H1 (cell line): ENCODE data around the gene ZNF618. TPM values are rescaled to one million over a fixed set of nuclear protein-coding genes. Genes with fewer than 3 reads are reported as not detected.

Source experiments
- CTCF ChIA-PET: fragments of 300-600 bp; sonication (Branson Sonifier 250); formaldehyde crosslinking; loops from one replicate; lab custom pipeline; 2021; ENCODE audit not compliant: partially characterized antibody; lab: Charles Lee
- POLR2A ChIA-PET: fragments of 300-600 bp; sonication (Branson Sonifier 250); formaldehyde crosslinking; loops from one replicate; lab custom pipeline; 2021; ENCODE audit warnings: inconsistent platforms; ENCODE audit not compliant: partially characterized antibody; lab: Charles Lee
- DNase-seq, 2 experiments: peaks; one replicate each; pipeline versions ENCODE4 v3.0.0 to v3.0.0-alpha.2; 2010 to 2022; ENCODE audit warnings: low spot score in 2 of 2, low read depth in 1 of 2, mixed read lengths in 1 of 2
- FAIRE-seq: peaks from 2 replicates; lab custom pipeline; 2011; peaks lifted over from hg19 to GRCh38; lab: Jason Lieb, UNC
- H2AFZ ChIP-seq: 2 replicates; pipeline ENCODE4 v1.8.1; 2012; ENCODE audit warnings: low read length, inconsistent platforms
- H2AK5ac ChIP-seq: 2 replicates; pipeline ENCODE4 v1.6.1; 2013; ENCODE audit warnings: low read depth, low read length
- H2BK120ac ChIP-seq: replicated peaks from 2 replicates; pipeline ENCODE3; 2013; ENCODE audit warnings: low read depth, low read length, inconsistent platforms
- H2BK12ac ChIP-seq: 2 replicates; pipeline ENCODE4 v1.6.1; 2013; ENCODE audit warnings: low read depth, low read length
- H2BK15ac ChIP-seq: 2 replicates; pipeline ENCODE4 v1.6.1; 2013; ENCODE audit warnings: low read length
- H2BK20ac ChIP-seq: 2 replicates; pipeline ENCODE4 v1.6.1; 2013; ENCODE audit warnings: low read length
- H2BK5ac ChIP-seq: 2 replicates; pipeline ENCODE4 v1.6.1; 2013; ENCODE audit warnings: low read depth, low read length
- H3K14ac ChIP-seq: 2 replicates; pipeline ENCODE4 v1.6.1; 2013; ENCODE audit warnings: inconsistent platforms; ENCODE audit not compliant: insufficient read length
- H3K18ac ChIP-seq: 2 replicates; pipeline ENCODE4 v1.6.1; 2013; ENCODE audit warnings: low read length; ENCODE audit errors: extremely low read depth
- H3K23ac ChIP-seq: 2 replicates; pipeline ENCODE4 v1.6.1; 2013; ENCODE audit warnings: inconsistent platforms; ENCODE audit not compliant: insufficient read length
- H3K23me2 ChIP-seq: 2 replicates; pipeline ENCODE4 v1.6.1; 2013; ENCODE audit warnings: low read depth, low read length
- H3K27ac ChIP-seq: 2 replicates; pipeline ENCODE4 v1.6.1; 2011; ENCODE audit warnings: low read depth, low read length, inconsistent platforms
- H3K27me3 ChIP-seq, 4 experiments: replicated peaks in 1 of 4; 1 replicate in 1 of 4; 2 replicates in 3 of 4; pipeline versions ENCODE4 v1.6.1 to v1.8.1; 2011 to 2013; ENCODE audit warnings: low read length in 3 of 4, mild to moderate bottlenecking in 3 of 4, inconsistent platforms in 2 of 4, mixed read lengths in 2 of 4, moderate library complexity in 1 of 4; ENCODE audit not compliant: control insufficient read depth in 3 of 4, insufficient read depth in 3 of 4; ENCODE audit errors: extremely low read depth in 1 of 4
- H3K36me3 ChIP-seq, 4 experiments: 2 replicates each; pipeline versions ENCODE4 v1.6.1 to v1.8.1; 2011 to 2013; ENCODE audit warnings: mild to moderate bottlenecking in 4 of 4, low read length in 3 of 4, moderate library complexity in 2 of 4, control low read depth in 1 of 4, inconsistent platforms in 1 of 4; ENCODE audit not compliant: insufficient read depth in 4 of 4, control insufficient read depth in 2 of 4
- H3K4ac ChIP-seq: replicated peaks from 2 replicates; pipeline ENCODE3; 2013; ENCODE audit warnings: low read length, low read depth, mixed read lengths, inconsistent platforms; ENCODE audit not compliant: insufficient read length
- H3K4me1 ChIP-seq, 4 experiments: replicated peaks in 1 of 4; 1 replicate in 1 of 4; 2 replicates in 3 of 4; pipeline versions ENCODE4 v1.6.1 to v1.8.1; 2011 to 2013; ENCODE audit warnings: low read length in 3 of 4, inconsistent platforms in 2 of 4, mixed read lengths in 1 of 4; ENCODE audit not compliant: insufficient read depth in 4 of 4, control insufficient read depth in 3 of 4
- H3K4me2 ChIP-seq, 2 experiments: 2 replicates each; pipeline versions ENCODE4 v1.6.1 to v1.8.1; 2011 to 2013; ENCODE audit warnings: low read depth in 2 of 2, low read length in 2 of 2, control low read depth in 1 of 2, inconsistent platforms in 1 of 2, mild to moderate bottlenecking in 1 of 2; ENCODE audit not compliant: insufficient read depth in 1 of 2
- H3K4me3 ChIP-seq, 4 experiments: fragments of 200-600, 300-600 bp in 1 of 4; sonication (generic), shearing (Covaris generic), sonication (Bioruptor Twin) in 1 of 4; 2 replicates each; pipeline versions ENCODE4 v1.5.1 to v1.8.1; 2011 to 2016; ENCODE audit warnings: low read length in 4 of 4, low read depth in 3 of 4, control low read depth in 2 of 4, inconsistent platforms in 2 of 4, mild to moderate bottlenecking in 2 of 4, mixed read lengths in 1 of 4, moderate library complexity in 1 of 4; ENCODE audit not compliant: insufficient read depth in 2 of 4; ENCODE audit errors: extremely low read depth in 1 of 4
- H3K56ac ChIP-seq: replicated peaks from 2 replicates; pipeline ENCODE3; 2013; ENCODE audit warnings: low read depth, mild to moderate bottlenecking, mixed read lengths, low read length, inconsistent platforms; ENCODE audit not compliant: insufficient read length
- H3K79me1 ChIP-seq: 2 replicates; pipeline ENCODE4 v1.6.1; 2013; ENCODE audit warnings: low read depth, low read length, control low read depth
- H3K79me2 ChIP-seq, 2 experiments: 2 replicates each; pipeline versions ENCODE4 v1.6.1 to v1.8.1; 2012 to 2013; ENCODE audit warnings: low read length in 2 of 2, mild to moderate bottlenecking in 2 of 2, inconsistent platforms in 1 of 2; ENCODE audit not compliant: insufficient read depth in 2 of 2, control insufficient read depth in 1 of 2
- H3K9ac ChIP-seq, 4 experiments: replicated peaks in 1 of 4; 1 replicate in 1 of 4; 2 replicates in 3 of 4; pipeline versions ENCODE4 v1.6.1 to v1.8.1; 2011 to 2013; ENCODE audit warnings: low read depth in 3 of 4, low read length in 3 of 4, control low read depth in 2 of 4, mild to moderate bottlenecking in 2 of 4, moderate library complexity in 2 of 4, inconsistent platforms in 1 of 4; ENCODE audit errors: extremely low read depth in 1 of 4
- H3K9me3 ChIP-seq, 2 experiments: 2 replicates each; pipeline versions ENCODE4 v1.6.1 to v1.8.1; 2012 to 2013; ENCODE audit warnings: mild to moderate bottlenecking in 2 of 2, moderate library complexity in 2 of 2, control low read depth in 1 of 2, inconsistent platforms in 1 of 2, low read depth in 1 of 2, low read length in 1 of 2, mixed read lengths in 1 of 2; ENCODE audit not compliant: insufficient read depth in 2 of 2
- H4K20me1 ChIP-seq, 2 experiments: replicated peaks in 1 of 2; 2 replicates each; pipeline versions ENCODE3 to v1.8.1; 2011 to 2013; ENCODE audit warnings: inconsistent platforms in 2 of 2, low read length in 2 of 2, mild to moderate bottlenecking in 1 of 2; ENCODE audit not compliant: insufficient read depth in 2 of 2, control insufficient read depth in 1 of 2
- H4K5ac ChIP-seq: 2 replicates; pipeline ENCODE4 v1.6.1; 2013; ENCODE audit warnings: low read length, low read depth, mixed read lengths, inconsistent platforms; ENCODE audit not compliant: insufficient read length
- H4K8ac ChIP-seq: 2 replicates; pipeline ENCODE4 v1.8.0; 2013; ENCODE audit warnings: mild to moderate bottlenecking, moderate library complexity, low read length, inconsistent platforms; ENCODE audit not compliant: insufficient read depth; ENCODE audit errors: extremely low read depth
- H4K91ac ChIP-seq: replicated peaks from 2 replicates; pipeline ENCODE3; 2013; ENCODE audit warnings: low read length, mixed read lengths, inconsistent platforms; ENCODE audit not compliant: insufficient read length
- ASH2L ChIP-seq: fragments of 200-600, 300-600 bp; sonication (generic); IDR thresholded peaks from one replicate; pipeline ENCODE4 v1.7.1; 2017; ENCODE audit warnings: low read length
- CHD2 ChIP-seq: IDR thresholded peaks from 2 replicates; pipeline ENCODE4 v1.6.1; 2012; ENCODE audit warnings: low read length, improper control_type of control experiment
- CTCF ChIP-seq, 3 experiments: IDR thresholded peaks; 1 replicate in 2 of 3; 2 replicates in 1 of 3; pipeline versions ENCODE4 v1.5.1 to v1.6.1; 2011; ENCODE audit warnings: low read length in 3 of 3, mild to moderate bottlenecking in 3 of 3, inconsistent platforms in 2 of 3, low read depth in 1 of 3, moderate library complexity in 1 of 3; ENCODE audit not compliant: insufficient read depth in 1 of 3; ENCODE audit errors: control extremely low read depth in 1 of 3
- FOSL1 ChIP-seq: IDR thresholded peaks from 2 replicates; pipeline ENCODE4 v1.6.1; 2011; ENCODE audit warnings: mild to moderate bottlenecking, low read depth, low read length, moderate library complexity; ENCODE audit not compliant: insufficient read depth
- MAX ChIP-seq: IDR thresholded peaks from 2 replicates; pipeline ENCODE4 v1.6.1; 2012; ENCODE audit warnings: inconsistent platforms
- NRF1 ChIP-seq: IDR thresholded peaks from 2 replicates; pipeline ENCODE4 v1.6.1; 2011; ENCODE audit warnings: mild to moderate bottlenecking, low read depth, low read length, improper control_type of control experiment
- RAD21 ChIP-seq, 2 experiments: IDR thresholded peaks in 1 of 2; conservative IDR thresholded peaks in 1 of 2; 2 replicates each; pipeline ENCODE4 v1.6.1; 2011; ENCODE audit warnings: low read depth in 2 of 2, low read length in 2 of 2, improper control_type of control experiment in 1 of 2, inconsistent platforms in 1 of 2, mild to moderate bottlenecking in 1 of 2, moderate library complexity in 1 of 2
- RFX5 ChIP-seq: IDR thresholded peaks from 2 replicates; pipeline ENCODE4 v1.6.1; 2011; ENCODE audit warnings: low read depth, low read length, improper control_type of control experiment, borderline replicate concordance
- SIN3A ChIP-seq, 2 experiments: IDR thresholded peaks in 1 of 2; conservative IDR thresholded peaks in 1 of 2; 2 replicates each; pipeline ENCODE4 v1.6.1; 2011 to 2012; ENCODE audit warnings: low read length in 2 of 2, improper control_type of control experiment in 1 of 2, low read depth in 1 of 2, mild to moderate bottlenecking in 1 of 2
- SP2 ChIP-seq: IDR thresholded peaks from 2 replicates; pipeline ENCODE4 v1.6.1; 2012; ENCODE audit warnings: mild to moderate bottlenecking, low read length, inconsistent platforms
- SP4 ChIP-seq: IDR thresholded peaks from 2 replicates; pipeline ENCODE4 v1.6.1; 2012; ENCODE audit warnings: low read length, inconsistent platforms
- WGBS, 2 experiments: shearing (Covaris generic) in 1 of 2; methylation state at CpG; one replicate each; pipeline versions ENCODE4 v1.1.6 to v1.1.7; 2013 to 2015; ENCODE audit warnings: low lambda C conversion rate in 2 of 2, mixed read lengths in 2 of 2, inconsistent platforms in 1 of 2, low coverage in 1 of 2, missing lambda C conversion rate in 1 of 2; ENCODE audit not compliant: insufficient replicate concordance in 2 of 2, insufficient coverage in 1 of 2, insufficient read length in 1 of 2; ENCODE audit errors: extremely low coverage in 1 of 2, missing lambda C conversion rate in 1 of 2; 5-methylcytosine and 5-hydroxymethylcytosine counted together
- polyA plus RNA-seq, 7 experiments: library from polyadenylated mRNA; depleted of rRNA in 3 of 7; stranded (reverse) in 5 of 7; unstranded in 2 of 7; fragments of >200 nt in 5 of 7; fragments of 200-250 nt in 2 of 7; gene quantifications; 1 replicate in 5 of 7; 2 replicates in 1 of 7; 4 replicates in 1 of 7; pipeline versions ENCODE4 v1.2.1 to v1.2.3, GENCODE V29; 2011 to 2013; ENCODE audit warnings: missing spikeins in 2 of 7, mixed read lengths in 2 of 7
- total RNA-seq: library from RNA; stranded (reverse); fragmentation: NEBNext Ultra II Directional; extraction: Animal tissue kit (Norgen Biotek cat#: 25700); gene quantifications from 2 replicates; pipeline ENCODE4 v1.2.1, GENCODE V29; 2021

ZNF618 gene
- total and polyA plus RNA-seq, 2 of the 8 experiments (the other 6 are each of a cell fraction or from before 2014, with no cell fraction given), result 9.6 to 28.5 TPM

DNA sequence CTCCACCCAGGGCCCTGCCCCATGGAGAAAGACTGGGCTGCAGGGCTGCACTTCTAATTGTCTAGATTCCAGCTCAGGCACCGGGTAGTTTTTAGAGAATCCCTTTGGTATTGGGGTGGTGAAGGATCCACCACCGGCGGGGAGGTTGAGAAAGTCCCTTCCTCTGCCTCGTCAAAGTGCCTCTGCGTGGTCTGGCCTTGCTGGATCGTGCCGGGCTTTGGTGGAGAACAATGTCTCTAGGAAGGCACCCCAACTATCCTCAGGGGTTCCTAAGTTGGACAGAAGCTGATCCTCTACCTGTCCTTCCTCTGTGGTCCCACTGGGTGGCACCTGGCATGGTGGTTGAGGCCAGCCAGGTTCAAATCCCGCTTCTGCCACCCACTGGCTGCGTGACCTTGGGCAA lies 209.3 kb downstream of the ZNF618 start:
- Histone ChIP-seq H3K23ac (no peak overlapping the region), H2BK120ac (no peak overlapping the region), H2BK12ac (no peak overlapping the region), H3K9ac (no peak overlapping the region), H3K27ac (no peak overlapping the region), H2BK5ac (no peak overlapping the region), H3K18ac (no peak overlapping the region), H3K4me2 (no peak overlapping the region), H3K14ac (no peak overlapping the region), H3K4ac (no peak overlapping the region), H3K79me1 (no peaks in the 10 kb centered on the region), H2BK15ac (no peak overlapping the region), H2AK5ac (no peak overlapping the region), H4K20me1 (peaks cover 0 to 1% of the 10 kb centered on the region in 2 experiments), H4K5ac (no peak overlapping the region), H3K4me3 (no peak overlapping the region), H3K27me3 (no peaks in the 10 kb centered on the region; a peak in 2 of 7 replicates), H2AFZ (no peak overlapping the region), H3K36me3 (no peaks in the 10 kb centered on the region), H3K23me2 (no peaks in the 10 kb centered on the region), H4K91ac (no peak overlapping the region), H3K4me1 (0 out of 7 replicates have a peak, but pooled peaks cover 0 to 2% (median 0%) of the 10 kb centered on the region in 4 experiments), H4K8ac (no peak overlapping the region), H3K9me3 (no peaks in the 10 kb centered on the region), H2BK20ac (no peak overlapping the region), H3K79me2 (no peaks in the 10 kb centered on the region), H3K56ac (no peak overlapping the region)
- ChIA-PET POLR2A (no interaction called here), CTCF (interaction anchor here (1.0 to 10.3 kb wide), 6 partner anchors 10 to 205 kb away, joined by 4 to 144 read pairs (median 62); partner anchors contain the start of gene KIF12)
- TF ChIP-seq RAD21 (IDR thresholded peaks at IDR 0.05 in 1 of 2, conservative IDR thresholded peaks at IDR 0.05 in 1 of 2; ENCODE audit: low read depth in 2 of 2, low read length in 2 of 2), result peak; percentile 5 to 15; a peak in 1 of 4 replicates
- no peak for TF ChIP-seq CHD2
- no peak for TF ChIP-seq SP4
- TF ChIP-seq ASH2L, result no peak
- no peak for TF ChIP-seq SP2
- no peak for TF ChIP-seq MAX
- TF ChIP-seq SIN3A (conservative IDR thresholded peaks at IDR 0.05 in 1 of 2, IDR thresholded peaks at IDR 0.05 in 1 of 2; ENCODE audit: low read depth in 1 of 2, low read length in 2 of 2), result no peak
- TF ChIP-seq NRF1, result no peak
- peak in 2 of 3 experiments; percentile 22 to 52; a peak in 3 of 4 replicates for TF ChIP-seq CTCF (IDR thresholded peaks at IDR 0.05; ENCODE audit: control extremely low read depth in 1 of 3, insufficient read depth in 1 of 3, low read depth in 1 of 3, low read length in 3 of 3)
- no peak for TF ChIP-seq RFX5
- no peak for TF ChIP-seq FOSL1
- FAIRE-seq (no peak), DNase-seq (no peak)
- 88% methylated on average over 9 of the region's 9 CpGs; no CpG with 5 or more reads in 1 of the 2 experiments for WGBS, 2 experiments
